HL-60 (cell line): ENCODE results near the gene TTLL1.

Experiments
- DNase-seq, 2 experiments: peaks; one replicate each; pipeline ENCODE4 v3.0.0-alpha.2; 2010 to 2020; ENCODE audit warnings: low read depth in 1 of 2, low spot score in 1 of 2
- H3K27ac ChIP-seq: fragments of 250-450 bp; sonication (Bioruptor Pico); replicated peaks from 2 replicates; pipeline ENCODE4 v1.5.1; 2020; ENCODE audit warnings: mild to moderate bottlenecking, moderate library complexity
- H3K27me3 ChIP-seq: fragments of 250-450 bp; sonication (Bioruptor Pico); 2 replicates; pipeline ENCODE4 v1.5.1; 2021; ENCODE audit warnings: mild to moderate bottlenecking, moderate library complexity; ENCODE audit not compliant: insufficient read depth, poor library complexity, severe bottlenecking
- H3K4me3 ChIP-seq: replicated peaks from 2 replicates; pipeline ENCODE4 v1.5.1; 2011; ENCODE audit warnings: mild to moderate bottlenecking, control low read depth, low read length; ENCODE audit not compliant: insufficient read depth
- GABPA ChIP-seq: IDR thresholded peaks from 2 replicates; pipeline ENCODE4 v1.6.1; 2012; ENCODE audit warnings: low read depth
- POLR2AphosphoS5 ChIP-seq: IDR thresholded peaks from 2 replicates; pipeline ENCODE4 v1.6.1; 2012; ENCODE audit warnings: low read depth
- SPI1 ChIP-seq: IDR thresholded peaks from 2 replicates; pipeline ENCODE4 v1.6.1; 2012; ENCODE audit warnings: low read depth, mild to moderate bottlenecking, borderline replicate concordance
- TF ChIP-seq, protein P1 (sequence below): IDR thresholded peaks from one replicate; pipeline ENCODE4 v1.5.1; 2011; ENCODE audit warnings: low read length, control low read depth, inconsistent platforms; ENCODE audit not compliant: insufficient read depth
- TF ChIP-seq, protein P2 (sequence below): IDR thresholded peaks from 2 replicates; pipeline ENCODE4 v1.6.1; 2012; ENCODE audit warnings: low read depth; ENCODE audit not compliant: insufficient replicate concordance

TTLL1 gene

DNA sequence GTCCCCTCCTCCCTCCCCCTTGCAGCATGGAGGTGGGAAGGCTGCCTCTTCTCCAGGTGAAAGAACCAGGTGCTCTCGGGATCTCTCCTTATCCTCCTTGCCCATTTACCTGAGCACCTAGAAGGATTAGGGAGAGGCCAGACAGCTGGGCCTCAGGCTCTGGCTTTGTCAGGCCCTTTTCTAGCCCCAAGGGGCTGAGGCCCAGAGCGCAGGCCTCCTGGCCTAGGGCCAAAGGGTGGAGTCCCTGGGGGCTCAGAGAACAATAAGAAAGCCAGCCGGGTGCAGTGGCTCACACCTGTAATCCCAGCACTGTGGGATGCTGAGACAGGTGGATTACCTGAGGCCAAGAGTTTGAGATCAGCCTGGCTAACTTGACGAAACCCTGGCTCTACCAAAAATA is 5.4 kb upstream of the TTLL1 start:
- H3K27me3 ChIP-seq: no peaks in the 10 kb centered on the region
- no peak for DNase-seq
- H3K4me3 ChIP-seq: no peak overlapping the region
- TF ChIP-seq, protein P1, sequence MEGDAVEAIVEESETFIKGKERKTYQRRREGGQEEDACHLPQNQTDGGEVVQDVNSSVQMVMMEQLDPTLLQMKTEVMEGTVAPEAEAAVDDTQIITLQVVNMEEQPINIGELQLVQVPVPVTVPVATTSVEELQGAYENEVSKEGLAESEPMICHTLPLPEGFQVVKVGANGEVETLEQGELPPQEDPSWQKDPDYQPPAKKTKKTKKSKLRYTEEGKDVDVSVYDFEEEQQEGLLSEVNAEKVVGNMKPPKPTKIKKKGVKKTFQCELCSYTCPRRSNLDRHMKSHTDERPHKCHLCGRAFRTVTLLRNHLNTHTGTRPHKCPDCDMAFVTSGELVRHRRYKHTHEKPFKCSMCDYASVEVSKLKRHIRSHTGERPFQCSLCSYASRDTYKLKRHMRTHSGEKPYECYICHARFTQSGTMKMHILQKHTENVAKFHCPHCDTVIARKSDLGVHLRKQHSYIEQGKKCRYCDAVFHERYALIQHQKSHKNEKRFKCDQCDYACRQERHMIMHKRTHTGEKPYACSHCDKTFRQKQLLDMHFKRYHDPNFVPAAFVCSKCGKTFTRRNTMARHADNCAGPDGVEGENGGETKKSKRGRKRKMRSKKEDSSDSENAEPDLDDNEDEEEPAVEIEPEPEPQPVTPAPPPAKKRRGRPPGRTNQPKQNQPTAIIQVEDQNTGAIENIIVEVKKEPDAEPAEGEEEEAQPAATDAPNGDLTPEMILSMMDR: no peak
- no peak for TF ChIP-seq SPI1
- TF ChIP-seq GABPA: no peak
- no peak for TF ChIP-seq POLR2AphosphoS5
- TF ChIP-seq, protein P2, sequence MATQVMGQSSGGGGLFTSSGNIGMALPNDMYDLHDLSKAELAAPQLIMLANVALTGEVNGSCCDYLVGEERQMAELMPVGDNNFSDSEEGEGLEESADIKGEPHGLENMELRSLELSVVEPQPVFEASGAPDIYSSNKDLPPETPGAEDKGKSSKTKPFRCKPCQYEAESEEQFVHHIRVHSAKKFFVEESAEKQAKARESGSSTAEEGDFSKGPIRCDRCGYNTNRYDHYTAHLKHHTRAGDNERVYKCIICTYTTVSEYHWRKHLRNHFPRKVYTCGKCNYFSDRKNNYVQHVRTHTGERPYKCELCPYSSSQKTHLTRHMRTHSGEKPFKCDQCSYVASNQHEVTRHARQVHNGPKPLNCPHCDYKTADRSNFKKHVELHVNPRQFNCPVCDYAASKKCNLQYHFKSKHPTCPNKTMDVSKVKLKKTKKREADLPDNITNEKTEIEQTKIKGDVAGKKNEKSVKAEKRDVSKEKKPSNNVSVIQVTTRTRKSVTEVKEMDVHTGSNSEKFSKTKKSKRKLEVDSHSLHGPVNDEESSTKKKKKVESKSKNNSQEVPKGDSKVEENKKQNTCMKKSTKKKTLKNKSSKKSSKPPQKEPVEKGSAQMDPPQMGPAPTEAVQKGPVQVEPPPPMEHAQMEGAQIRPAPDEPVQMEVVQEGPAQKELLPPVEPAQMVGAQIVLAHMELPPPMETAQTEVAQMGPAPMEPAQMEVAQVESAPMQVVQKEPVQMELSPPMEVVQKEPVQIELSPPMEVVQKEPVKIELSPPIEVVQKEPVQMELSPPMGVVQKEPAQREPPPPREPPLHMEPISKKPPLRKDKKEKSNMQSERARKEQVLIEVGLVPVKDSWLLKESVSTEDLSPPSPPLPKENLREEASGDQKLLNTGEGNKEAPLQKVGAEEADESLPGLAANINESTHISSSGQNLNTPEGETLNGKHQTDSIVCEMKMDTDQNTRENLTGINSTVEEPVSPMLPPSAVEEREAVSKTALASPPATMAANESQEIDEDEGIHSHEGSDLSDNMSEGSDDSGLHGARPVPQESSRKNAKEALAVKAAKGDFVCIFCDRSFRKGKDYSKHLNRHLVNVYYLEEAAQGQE: no peak
- no peak overlapping the region for H3K27ac ChIP-seq

DNA sequence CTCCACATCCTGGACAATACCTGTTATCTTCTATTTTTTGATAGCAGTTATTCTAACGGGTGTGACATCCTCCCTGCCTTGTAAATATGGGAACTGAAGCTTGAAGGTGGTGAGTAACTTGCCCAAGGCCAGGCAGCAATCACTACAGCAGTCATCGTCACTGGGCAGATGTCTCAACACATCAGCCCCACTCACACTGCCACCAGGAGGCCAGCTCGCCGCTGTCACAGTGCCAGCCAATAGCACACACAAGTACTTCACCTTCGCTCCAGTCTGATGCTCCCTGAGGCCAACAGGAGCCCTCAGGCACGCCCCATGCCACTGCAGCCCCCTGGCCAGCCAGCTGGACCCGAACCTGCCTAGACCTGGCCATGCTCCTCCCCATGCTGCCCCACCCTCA is 4.9 kb upstream of the TTLL1 start:
- H3K27ac ChIP-seq: no peak overlapping the region
- TF ChIP-seq, protein P2: no peak
- TF ChIP-seq SPI1 (peak; percentile 55; the same call in 1 of the 2 replicates), POLR2AphosphoS5 (no peak)
- TF ChIP-seq, protein P1: peak; percentile 67
- peak; percentile 50 to 85 for DNase-seq
- H3K27me3 ChIP-seq: no peaks in the 10 kb centered on the region
- no peak overlapping the region for H3K4me3 ChIP-seq

DNA sequence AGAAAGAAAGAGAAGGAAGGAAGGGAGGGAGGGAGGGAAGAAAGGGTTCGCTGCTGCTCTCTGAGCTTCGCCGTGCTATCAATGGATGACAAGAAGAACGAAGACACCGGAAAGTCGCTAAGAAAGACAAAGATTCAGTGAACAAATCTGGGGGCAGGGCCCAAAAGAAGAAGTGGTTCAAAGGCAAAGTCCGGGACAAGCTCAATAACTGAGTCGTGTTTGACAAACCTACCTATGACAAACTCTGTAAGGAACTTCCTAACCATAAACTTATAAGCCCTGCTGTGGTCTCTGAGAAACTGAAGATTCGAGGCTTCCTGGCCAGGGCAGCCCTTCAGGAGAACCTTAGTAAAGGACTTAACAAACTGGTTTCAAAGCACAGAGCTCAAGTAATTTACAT is 2.9 kb upstream of the TTLL1 start:
- TF ChIP-seq SPI1: peak; percentile 91
- TF ChIP-seq, protein P2: no peak
- Histone ChIP-seq H3K27me3 (no peaks in the 10 kb centered on the region), H3K4me3 (no peak overlapping the region), H3K27ac (peak overlapping the region; percentile 50)
- peak in 1 of 2 experiments; percentile 72 for DNase-seq
